ENCODE data around the gene SPOP.
"Not testable (repeated sequence)": the region's sequence is repeated elsewhere in the genome, so short reads cannot be mapped to it uniquely, and the experiment has no call there.

The SPOP gene

DNA sequence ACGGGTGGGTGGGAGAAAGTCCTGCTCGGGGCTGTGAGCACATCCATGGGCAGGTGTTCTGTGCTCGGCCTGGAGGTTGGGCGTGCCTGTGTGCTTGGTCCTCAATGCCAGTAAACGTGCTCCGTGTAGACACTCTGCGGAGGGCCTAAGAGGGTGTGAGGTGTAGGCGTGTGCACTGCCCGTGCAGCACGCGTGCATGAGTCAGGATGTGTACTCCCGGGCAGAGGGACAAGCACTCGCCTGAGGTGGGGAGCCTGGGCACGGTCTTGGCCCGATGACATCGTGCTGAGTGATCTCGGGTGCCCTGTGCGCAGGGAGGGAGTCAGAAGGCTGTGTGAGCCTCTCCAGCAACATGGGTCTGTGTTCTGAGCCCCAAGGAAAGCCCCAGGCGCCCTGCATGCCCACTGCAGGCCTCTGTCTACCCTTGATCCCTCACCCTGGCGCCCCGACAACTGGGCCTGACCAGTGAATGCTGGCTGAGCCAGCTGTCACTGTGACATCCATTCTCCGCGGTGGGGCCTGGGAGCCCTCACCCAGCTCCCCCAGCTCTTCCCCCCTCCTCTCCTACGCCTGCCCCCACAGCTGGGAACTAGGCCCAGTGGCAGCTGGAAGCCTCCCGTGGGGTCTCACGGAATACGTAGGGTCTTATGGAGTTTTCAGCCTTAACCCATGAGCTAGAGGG is 125.7 kb downstream of the SPOP start:
- Histone ChIP-seq H3K4me3 (ENCODE audit: low read depth, low read length) (no peak overlapping the region), H3K27me3 (replicated peaks) (peaks cover 9% of the 10 kb centered on the region), H3K36me3 (replicated peaks) (no peaks in the 10 kb centered on the region), H3K27ac (no peak overlapping the region)
- no peak for TF ChIP-seq CTCF (IDR thresholded peaks at IDR 0.05; ENCODE audit: low read depth, low read length, missing control alignments)
- DNase-seq: no peak
- in situ Hi-C loops (cut with HindIII; ENCODE audit: low pct_ligation_motif_present, low sequenced_read_pairs): no loop called here

DNA sequence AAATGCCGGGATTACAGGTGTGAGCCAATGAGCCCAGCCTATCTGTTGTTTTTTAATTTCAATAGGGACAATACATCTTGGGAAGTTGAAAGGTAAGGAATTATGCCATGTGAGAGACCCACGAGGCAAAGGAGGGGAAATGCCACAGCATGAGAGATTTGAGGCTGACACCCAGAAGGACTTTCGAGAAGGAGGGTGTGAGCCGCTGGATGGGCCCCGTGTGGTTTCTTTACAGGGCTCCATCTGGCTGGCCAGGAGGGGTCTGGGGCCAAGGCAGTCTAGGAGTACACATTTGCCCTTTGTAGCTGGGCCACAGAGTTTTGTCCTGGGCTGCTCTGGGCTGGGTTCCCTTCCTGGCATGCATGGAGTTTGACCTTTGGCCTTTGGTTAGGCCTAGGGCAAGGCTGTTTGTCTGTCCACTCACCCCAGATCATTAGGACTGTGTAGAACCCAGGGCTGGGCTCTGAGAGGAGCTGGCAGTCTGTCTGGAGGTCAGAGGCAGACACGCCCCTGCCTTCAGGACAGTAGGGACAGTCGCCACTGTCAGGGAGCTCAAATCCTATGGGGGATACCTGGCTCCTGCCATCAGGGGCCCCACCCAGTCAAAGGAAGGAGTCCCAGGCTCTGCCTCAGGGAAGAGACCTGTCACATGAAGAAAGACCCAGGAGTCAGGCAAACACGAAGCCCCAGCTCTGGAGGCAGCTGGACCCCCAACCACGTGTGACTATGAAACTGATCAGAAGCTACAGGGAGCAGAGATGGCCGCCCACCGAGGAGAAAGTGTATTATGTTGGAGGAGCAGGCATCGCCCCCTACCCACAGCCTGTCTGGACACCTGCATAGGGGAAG is 126.5 kb downstream of the SPOP start:
- Histone ChIP-seq H3K36me3 (replicated peaks) (no peaks in the 10 kb centered on the region), H3K4me3 (ENCODE audit: low read depth, low read length) (no peak overlapping the region), H3K27ac (no peak overlapping the region), H3K27me3 (replicated peaks) (peaks cover 9% of the 10 kb centered on the region)
- no peak for TF ChIP-seq CTCF (IDR thresholded peaks at IDR 0.05; ENCODE audit: low read depth, low read length, missing control alignments)
- DNase-seq: no peak
- in situ Hi-C loops (cut with HindIII; ENCODE audit: low pct_ligation_motif_present, low sequenced_read_pairs): no loop called here

- H3K27me3 ChIP-seq (replicated peaks); H3K4me3 ChIP-seq (ENCODE audit: low read depth, low read length); DNase-seq; in situ Hi-C loops (cut with HindIII; ENCODE audit: low pct_ligation_motif_present, low sequenced_read_pairs); H3K27ac ChIP-seq; H3K36me3 ChIP-seq (replicated peaks): not testable (repeated sequence)
Observed at GRCh38 chr17:49550764-49551163, 127.1 kb downstream of the SPOP start.

DNA sequence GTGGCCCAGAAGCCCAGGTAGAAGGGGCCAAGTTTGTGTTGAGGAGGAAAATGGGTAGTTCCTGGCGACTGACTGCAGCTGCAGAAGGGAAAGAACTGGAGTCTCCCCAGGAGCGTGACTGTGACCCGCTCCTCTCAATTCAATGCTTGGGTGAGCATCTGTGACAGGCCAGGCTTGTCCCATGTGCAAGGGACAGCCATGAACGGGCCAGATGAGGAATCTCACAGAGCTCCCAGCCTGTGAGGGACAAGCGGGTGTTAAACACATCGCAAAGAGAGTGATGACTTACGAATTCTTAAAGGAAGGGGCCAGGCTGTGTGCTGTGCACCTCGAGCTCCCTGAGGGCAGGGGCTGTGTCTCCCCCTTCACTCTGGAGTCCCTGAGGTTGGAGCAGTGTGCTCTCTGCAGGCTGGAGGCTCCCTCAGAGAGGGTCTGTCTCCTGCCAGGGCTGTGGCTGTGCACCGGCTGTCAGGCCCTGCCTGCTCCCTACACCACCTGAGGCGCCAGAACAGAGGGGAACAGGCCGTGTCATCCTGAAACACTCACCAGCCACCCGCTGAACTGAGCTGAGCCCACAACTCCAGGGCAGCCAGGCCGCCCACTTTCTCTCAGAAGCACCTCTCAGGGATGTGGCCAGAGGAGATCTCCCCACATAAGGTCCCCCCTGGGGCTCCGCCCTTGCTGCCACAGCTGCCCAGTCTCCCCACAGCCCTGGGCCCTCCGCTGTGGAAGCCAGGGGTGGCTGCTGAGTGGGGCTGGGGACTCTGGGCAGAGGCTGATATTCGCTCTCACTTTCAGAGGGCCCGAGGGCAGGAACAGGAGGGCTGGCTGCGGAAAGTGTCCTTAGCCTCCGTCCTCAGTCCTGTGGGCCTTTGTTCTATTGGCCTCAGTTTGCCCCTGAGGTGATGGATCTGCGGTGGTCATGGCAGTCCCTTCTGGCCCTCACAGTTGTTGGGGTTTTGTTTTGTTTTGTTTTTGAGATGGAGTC is 127.9 kb downstream of the SPOP start:
- DNase-seq: no peak
- in situ Hi-C loops (cut with HindIII; ENCODE audit: low pct_ligation_motif_present, low sequenced_read_pairs): no loop called here
- Histone ChIP-seq H3K36me3 (replicated peaks) (no peaks in the 10 kb centered on the region), H3K4me3 (ENCODE audit: low read depth, low read length) (no peak overlapping the region), H3K27me3 (replicated peaks) (peaks cover 9% of the 10 kb centered on the region), H3K27ac (no peak overlapping the region)
- no peak for TF ChIP-seq CTCF (IDR thresholded peaks at IDR 0.05; ENCODE audit: low read depth, low read length, missing control alignments)

- Histone ChIP-seq H3K36me3 (replicated peaks) (no peaks in the 10 kb centered on the region), H3K27me3 (replicated peaks) (peaks cover 9% of the 10 kb centered on the region), H3K27ac (no peak overlapping the region), H3K4me3 (ENCODE audit: low read depth, low read length) (no peak overlapping the region)
- no peak for TF ChIP-seq CTCF (IDR thresholded peaks at IDR 0.05; ENCODE audit: low read depth, low read length, missing control alignments)
- in situ Hi-C loops (cut with HindIII; ENCODE audit: low pct_ligation_motif_present, low sequenced_read_pairs): no loop called here
- no peak for DNase-seq
Observed at GRCh38 chr17:49549311-49549605, 128.6 kb downstream of the SPOP start.
